NCI-H2107 treated with DMSO at 0.1 percent for 48 hours (cell line): ENCODE measurements around the gene INPP5A.

ENCODE experiments used
- DNase-seq: peaks from one replicate; lab custom pipeline; 2025; ENCODE audit not compliant: unreplicated experiment; lab: John Stamatoyannopoulos, UW

INPP5A gene

DNA sequence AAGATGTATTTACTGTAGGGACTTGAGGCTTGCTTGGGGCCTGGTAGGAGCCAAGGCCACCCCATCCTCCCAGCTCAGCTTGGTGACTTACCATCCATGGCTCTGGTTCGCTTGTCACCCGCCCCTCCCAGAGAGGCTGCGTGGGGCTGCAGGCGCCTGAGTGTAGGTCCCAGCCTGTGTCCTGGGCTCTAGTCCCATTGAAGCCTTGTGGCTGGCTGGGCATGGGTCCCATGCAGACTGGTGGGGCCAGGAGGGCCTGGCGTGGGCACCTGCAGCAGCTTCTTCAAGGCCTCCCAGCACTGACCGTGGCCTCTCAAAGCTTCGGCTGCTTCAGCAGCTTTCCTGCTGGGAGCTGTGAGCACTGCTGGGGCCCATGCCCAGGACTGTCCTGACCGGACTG is 118.1 kb downstream of the INPP5A start:
- DNase-seq, result no peak

DNA sequence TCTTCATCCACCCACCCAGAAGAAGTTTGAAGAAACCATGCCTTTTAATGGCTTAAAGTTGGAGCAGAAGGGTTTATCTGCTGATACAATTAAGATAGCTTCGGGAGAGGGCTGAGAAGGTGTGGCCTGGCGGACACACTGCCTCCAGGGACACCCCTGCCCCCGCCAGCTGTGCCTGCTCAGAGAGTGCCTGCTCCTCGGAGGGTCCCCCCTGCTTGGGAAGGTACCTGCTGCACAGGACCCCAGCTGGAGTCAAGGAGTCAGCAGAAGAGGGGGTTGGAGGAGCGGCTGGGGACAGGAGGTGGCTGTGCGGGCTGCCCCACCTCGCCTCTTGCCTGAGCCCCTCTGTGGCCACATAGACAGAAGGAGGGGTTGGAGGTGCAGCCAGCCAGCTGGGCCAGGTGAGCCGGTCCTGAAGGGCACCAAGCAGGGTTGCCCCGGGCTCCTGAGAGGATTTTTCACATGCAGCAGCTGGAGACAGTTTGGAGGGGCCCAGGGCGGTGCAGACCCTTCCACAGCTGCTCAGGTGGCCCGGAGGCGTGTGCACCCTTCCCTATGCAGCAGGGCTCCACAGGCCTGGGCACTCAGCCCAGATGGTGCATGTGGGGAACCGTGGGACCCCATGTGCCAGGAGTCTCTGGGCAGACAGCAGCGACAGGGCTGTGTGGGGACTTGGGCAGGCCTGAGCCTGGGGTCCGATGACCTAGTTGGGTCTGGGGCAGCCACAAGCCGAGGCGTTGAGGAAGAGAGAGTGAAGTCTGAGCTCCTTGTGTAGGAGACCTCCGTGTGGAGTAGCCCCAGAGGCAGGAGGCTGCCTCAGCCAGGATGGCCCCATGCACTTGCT is 118.9 kb downstream of the INPP5A start:
- DNase-seq, result no peak

DNA sequence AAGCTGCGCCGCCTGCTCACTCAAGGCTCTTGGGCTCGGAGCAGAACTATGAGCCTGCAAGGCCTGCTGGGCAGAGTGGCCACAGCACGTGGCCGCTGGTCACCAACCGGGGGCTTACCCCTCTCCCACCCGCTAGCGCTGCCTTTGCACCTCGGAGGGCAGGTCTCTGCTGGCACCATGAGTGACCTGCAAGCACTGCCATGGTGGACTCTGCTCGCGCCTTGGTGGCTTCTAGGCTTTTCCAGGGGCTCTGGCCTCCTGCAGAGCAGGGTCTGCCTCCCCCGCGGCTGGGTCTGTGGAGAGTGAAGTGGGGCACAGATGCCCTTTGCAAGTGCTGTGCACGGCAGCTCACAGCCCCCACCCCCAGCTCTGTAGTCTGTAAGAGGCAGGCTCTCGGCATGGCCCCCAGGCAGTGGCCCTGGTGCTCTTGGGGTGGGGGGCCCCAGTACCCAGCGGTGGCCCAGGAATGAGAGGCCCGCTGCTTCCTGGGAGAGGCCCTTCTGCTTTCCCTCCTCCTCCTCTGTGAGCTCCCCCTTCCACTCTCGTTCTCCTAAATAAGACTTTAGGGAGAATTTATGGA is 119.6 kb downstream of the INPP5A start:
- no peak for DNase-seq

DNA sequence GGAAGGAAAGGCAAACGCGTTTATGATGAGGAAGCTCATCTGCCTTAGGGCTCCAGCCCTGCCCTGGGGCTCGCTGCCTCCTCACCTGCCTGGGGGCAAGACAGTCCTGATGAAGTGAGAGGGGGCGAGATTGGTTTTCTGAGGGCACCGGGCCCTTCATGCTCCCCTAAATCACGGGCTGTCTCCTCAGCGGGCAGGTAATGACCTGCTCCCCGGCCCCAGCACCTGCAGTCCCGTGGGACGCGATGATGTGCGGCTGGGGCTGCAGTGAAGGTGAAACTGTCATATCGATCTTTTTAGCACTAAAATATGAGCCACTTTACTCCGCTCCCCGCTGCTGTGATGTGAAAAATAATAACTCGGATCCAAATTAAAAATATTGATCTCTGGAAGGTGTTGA is 120.2 kb downstream of the INPP5A start:
- DNase-seq, result no peak

DNA sequence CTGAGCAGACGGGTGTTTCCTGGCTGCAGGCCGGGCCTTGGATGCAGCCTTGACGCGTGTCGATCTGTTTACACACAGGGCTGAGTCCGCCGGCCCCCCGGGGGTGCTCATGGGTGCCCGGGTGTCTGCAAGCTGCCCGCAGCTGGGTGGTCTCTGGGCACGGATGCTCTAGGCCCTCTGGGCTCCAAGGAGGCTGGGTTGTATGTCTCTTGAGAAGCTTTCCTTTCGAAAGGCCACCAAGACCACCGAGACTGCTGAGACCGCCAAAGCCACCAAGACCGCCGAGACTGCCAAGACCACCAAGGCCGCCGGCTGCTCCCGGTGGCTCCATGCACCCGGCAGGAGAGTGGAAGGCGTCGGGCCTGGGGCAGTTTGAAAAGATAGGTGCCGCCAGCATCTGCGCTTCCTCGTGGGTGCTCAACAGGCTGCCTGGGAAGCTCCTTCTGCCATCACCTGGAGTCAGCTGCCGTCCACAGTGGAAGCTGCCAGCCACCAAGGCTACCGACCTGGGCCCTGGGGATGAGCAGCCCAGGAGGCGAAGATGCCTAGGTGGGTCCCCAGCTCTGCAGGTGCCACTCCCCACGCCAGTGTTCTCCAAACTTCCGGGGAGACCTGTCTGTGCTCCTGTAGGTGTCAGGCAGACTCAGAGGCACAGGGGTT is 121.1 kb downstream of the INPP5A start:
- DNase-seq, result no peak

DNA sequence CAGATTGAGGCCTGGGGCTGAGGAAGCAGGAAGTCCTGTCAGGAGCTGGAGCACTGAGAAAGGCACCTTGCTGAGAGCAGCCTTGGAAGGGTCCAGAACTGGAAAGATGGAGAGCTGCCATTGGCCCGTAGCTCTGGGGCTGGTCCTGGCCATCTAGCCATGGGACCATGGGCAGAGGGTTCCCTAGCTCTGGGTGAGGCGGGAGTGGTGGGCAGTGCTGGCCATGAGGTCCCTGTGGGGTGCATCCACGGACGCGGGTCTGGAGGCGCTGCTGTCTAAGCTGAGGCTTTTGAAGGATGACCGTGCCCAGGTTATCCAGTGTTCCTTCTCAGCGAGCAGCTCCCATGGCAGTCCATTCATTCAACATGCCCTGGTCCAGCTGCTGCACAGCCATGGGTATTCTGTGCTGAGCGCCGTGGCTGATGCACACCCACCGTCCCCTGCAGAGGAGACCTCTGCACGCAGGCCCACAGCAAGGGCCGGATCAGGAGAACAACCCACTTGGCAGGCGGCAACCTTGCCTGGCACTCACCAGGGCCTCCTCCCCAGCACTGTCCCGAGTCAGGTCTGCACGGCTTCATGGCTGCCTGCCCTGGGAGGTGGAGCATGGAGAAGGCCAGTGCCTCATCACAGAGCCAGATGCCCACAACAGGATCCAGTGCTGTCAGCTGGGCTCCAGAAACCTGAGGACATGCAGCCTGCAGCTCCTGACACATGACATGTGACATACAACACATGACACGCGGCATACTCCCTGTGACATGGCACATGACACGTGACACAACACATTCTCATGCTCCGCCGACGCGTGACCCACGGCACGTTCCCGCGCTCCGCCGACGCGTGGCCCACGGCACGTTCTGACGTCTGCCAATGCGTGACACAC is 121.9 kb downstream of the INPP5A start:
- DNase-seq, result no peak

DNA sequence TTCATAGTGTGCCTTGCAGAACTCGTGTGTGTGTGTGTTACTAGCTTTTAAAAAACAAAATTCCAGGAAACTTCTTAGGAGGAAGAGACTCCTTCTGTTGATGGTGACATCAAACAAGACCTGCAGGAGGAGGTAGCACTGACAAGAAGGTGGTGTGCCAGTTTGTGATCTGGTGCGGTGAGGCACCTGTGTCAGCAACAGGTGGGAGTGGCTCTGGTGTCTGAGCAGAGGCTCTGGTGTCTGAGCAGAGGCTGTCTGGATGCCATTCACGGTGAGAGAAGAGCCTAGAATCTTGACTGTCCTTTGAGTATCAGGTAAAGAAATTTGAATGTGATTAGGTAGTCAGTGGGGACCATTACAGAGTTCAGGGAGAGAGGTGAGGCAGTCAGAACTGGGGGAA is 122.8 kb downstream of the INPP5A start:
- DNase-seq, result no peak

DNA sequence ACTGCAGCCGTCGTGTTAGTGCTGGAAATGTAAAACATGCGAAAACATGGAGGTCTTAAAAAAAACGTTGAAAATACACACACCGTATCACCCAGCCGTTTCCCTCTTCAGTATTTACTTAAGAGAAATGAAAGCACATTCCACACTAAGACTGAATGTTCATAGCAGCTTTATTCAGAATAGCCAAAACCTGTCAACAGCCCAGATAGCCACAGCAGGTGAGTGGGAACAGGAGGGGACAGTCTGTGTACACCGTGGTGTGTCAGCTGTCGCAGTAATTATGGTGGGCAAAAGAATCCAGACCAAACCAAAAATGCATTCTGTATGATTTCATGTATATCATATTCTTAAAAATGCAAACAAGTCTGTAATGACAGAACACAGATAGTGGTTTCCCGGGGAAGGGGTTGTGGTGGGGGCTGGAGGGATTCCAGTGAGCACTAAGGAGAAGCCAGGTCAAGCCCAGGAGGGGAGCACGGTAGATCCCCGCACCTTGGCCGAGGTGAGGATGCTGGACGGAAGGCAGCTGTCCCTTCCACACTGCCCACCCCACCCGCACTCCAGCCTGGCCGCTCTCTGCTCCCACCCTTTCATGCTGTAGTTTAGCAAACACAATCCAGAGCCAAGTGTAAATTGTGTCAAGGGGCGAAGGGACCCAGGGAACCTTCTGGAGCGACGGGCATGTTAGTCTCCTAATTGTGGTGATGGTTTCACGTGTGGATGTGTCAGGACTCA is 124.8 kb downstream of the INPP5A start:
- no peak for DNase-seq

DNA sequence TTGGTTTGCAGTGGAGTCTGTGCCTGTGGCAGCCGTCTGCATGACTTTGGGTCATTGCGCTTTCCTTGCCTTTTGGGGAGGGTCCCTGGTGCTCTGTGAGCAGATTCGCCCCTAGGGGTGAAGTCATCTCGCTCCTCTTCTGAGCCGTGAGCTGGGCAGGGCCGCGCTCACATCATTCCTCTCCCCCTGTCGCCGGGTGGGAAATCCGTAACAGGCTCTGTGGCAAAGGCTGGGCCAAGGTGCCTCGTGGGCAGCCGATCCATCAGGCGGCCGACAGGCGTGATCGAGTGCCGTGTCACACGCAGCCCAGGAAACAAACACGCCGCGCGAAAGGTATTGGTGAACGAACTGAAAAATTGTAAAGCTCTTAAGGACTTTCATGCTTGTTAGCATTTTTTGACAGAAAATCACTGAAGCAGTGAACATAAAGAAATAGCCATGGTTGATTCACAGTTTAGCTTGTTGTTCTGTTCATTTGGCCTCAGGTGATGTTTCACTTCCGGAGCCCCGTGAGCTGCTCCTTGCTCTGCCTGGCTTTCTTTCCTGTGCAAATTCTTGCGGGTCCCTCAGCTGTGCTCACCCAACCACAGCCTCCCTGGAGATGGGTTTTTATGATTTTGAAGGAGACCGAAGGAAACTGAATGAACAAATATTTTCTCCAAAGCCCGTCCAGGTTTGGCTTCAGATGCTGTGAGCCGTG is 126.2 kb downstream of the INPP5A start:
- DNase-seq, result no peak

DNA sequence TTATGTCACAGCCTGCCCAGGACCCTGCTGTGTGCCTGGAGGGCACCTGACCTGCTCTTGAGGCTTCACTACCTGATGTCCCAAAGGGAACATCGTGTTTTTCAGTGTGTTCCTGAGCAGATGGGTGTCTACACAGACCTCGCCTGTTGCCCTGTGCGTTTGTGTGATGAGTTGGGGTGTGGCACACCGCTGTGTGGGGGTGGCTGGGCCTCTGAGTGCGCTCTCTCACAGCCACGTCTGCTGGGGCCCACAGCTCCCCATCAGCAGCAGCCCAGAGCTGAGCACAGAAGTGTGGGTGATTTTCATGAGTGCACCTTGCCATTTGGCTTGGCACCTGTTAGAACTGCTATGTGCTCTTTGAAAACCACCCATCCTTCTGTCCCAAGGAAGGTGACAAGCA is 126.8 kb downstream of the INPP5A start:
- DNase-seq, result no peak

DNA sequence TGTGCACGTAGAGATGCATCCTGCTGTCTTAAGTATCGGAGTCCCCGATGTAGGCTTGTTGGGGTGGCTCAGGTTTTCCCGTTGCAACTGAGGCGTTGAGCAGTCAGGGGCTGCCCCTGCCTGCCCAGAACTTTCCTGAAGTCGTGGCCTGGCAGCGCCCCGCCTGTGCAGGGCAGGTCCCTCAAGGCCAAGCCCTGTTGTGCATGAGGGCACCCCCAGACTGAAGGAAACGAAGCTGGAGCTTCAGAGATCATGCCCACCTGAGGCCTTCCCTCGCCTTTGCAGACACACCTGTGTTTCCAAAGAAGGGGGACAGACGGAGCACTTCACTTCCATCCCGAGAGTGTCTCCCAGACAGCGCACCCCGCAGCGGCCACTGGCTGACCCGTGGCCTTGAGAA is 127.3 kb downstream of the INPP5A start:
- DNase-seq, result no peak

DNA sequence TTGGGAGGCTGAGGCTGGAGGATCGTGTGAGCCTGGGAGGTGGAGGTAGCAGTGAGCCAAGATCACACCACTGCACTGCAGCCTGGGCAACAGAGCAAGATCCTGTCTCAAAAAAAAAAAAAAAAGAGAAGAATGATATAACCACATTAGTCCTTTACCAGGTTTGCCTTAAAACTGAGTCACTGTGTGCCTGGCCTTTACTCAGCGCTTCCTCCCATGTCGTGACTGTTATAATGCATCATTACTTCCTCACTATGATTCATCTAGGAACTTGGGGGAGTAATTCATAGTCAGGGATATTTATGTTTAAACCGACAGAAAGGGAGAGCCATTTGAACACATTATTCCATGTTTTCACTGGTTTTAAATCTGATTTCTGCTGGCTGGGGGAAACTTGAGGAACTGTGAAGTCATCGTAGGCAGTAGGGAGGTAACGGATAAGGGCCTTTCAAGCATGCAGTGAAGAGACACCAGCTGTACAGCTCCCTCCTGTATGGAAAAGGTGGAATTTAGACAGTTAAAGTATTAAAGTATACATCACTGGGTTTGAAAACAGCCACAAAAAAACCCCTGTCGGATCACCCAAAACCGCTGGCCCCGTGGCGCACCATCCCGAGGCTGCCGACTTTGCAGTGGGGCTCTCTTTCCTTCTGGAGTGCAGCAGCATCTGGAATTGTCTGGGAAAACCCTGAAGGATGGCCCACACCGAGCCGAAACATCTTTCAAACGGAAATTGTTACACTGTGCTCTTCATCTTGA is 128.5 kb downstream of the INPP5A start:
- DNase-seq, result no peak

DNA sequence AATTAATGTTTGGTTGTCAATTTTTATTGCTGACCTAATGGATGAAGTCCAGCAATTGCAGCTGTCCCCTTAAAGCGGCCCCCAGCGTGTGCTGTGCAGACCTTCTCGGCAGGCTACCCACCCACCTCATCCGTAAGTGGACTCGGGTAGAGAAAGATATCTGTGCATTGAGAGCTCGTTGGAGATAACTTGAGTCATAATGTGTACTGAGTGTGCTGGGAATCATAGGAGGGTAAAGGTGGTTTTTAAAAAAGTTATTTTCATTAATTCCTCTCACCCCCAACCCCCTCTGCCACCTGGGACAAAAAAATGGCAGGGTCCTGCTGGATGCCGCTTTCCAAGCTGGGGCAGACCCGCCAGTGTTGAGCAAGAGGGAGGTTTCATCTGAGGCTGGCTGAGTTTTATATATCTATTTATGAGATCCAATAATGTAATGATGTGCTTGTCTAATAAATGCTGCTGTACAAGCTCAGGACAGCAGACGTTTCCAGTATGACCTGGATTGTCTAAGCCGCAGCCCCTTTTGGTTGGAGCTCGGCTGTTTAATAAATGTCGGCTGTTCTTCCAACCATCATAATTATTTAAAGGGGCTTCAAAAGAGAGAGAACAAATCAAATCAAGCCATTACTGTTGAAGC is 129.2 kb downstream of the INPP5A start:
- no peak for DNase-seq

DNA sequence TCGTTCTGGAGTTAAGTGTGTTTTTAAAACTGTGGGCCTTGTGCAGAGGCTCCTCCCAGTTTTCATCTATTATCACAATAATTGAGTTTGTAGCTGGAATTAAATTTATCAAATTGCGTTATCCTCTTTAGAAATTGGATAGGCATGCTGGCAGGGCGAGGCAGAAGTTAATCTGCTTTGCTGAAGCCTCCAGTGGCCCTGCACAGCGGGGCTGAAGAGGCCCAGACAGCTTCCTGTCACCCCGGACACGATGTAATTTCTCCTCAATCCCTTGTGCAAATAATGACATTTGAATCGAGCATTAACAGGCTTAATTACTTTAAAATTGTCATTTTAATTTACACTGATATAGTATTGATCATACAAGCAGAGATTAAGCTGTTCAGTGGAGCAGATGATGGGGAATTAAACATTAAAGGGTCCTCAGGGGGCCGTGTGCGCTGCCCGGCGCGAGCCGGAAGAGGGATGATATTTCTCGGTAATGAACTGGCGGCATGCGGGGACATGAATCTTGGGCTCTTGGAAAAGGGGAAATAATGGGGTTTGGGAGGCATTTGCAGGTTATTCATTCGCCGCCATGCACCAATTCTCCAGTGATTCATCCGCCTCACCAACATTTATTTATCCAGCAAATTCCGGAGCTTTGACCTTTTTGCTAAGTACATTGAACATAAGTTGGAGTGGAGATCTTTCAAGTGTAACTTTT is 129.9 kb downstream of the INPP5A start:
- no peak for DNase-seq

DNA sequence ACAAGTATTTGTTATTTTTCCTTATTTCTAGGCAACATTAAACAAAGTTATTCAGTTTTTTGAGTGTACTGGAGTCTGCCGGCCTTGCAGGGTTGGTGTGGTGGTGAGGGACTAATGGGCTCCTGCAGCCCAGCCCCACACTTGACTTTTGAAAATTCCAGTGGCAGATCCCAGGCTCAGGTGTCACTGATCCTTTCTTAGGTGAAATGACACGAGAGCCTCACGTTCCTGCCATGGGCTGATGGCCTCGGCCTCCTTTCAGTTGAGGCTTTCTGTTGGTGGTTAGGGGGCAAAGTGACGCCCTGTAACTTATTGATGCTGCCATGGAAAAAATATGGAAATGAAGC is 130.4 kb downstream of the INPP5A start:
- DNase-seq, result no peak

DNA sequence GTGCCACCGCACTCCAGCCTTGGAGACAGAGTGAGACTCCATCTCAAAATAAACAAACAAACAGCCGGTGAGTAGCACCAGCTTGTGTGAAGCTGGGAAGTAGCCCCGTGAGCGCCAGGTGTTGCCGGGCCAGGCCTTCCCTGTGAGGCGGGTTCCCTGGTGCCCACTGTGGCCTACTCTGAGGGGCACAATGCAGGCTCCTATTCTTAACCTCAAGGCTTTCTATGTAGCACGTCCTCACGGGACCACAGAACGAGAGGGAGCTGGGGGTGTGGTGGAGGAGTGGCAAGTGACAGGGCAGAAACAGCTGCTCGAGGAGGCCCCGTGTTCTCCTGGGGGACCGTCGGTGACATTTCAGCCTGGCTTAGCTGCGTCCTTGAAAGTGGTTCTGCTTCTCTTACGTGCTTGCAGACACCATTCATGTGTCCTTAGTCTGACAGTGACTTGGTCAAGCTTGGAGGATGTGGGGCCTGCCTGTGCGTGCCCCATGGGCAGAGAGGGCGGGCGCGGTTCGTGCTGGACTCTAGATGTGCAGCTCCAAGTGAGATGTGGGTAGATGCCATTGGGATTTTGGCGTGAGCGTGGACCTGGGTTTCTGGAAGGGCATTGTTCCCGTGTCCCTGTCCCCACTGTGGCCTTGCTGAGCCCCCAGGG is 131.7 kb downstream of the INPP5A start:
- DNase-seq, result no peak

DNA sequence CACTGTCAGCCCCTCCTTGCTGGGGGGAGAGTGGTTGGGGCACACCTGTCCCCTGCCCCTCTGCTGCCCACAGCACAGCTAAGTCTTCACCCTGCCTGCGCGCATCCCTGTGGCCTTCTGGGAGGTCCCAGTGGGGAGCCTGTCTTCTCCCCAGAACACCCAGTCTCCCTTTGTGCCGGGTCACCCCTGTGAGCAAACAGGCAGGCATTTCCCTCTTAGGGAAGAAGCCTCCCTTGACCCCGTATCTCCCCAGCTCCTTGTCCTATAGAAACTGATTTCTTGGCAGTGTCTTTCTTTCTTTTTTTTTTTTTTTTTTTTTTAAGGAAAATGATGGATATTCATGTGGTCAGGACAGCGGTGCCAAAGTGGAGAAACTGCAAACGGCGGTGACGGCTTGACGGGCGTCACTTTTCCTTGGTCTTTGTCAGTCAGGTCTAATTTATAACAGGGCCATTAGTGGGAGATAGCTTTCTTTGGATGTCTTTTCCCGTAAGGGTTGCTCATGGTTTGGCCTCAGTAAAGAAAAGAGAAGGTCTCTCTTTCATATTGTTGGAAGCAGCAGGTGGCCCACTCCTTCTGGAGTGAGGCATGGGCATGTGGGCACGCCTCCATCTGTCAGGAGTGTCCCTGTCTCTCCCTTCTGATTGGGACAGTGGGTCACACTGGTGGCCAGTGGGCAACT is 133.1 kb downstream of the INPP5A start:
- DNase-seq, result no peak
